Stimulated activated CD8-positive, alpha-beta memory T cell treated with anti-CD3 and anti-CD28 coated beads, Interleukin-12 subunit alpha, Interleukin-12 subunit beta, amount 100 ng/mL, for 24 hours (primary cell): ENCODE results near the gene MC3R.

ENCODE experiments used
- DNase-seq: peaks from one replicate; pipeline ENCODE4 v3.0.0-alpha.2; 2020; ENCODE audit errors: extremely low read depth

MC3R gene

DNA sequence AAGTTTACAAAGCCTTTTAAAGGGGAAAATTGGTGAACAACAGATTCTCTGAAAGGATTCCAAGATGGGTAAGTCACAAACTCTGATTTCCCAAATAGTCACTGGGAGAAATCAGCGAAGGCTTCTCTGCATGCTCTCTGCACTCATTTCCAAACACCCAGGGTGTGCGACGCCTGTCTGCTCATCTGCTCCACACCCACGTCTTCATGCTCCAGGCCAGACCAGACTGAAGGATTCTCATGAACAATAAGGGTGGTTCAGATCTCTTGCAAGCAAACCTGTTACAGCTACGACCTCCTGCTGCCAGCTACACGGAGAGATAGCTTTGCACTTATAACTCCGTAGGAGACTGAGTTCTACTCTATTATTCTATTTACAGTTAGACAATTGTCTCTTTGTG is 1.4 kb downstream of the MC3R start:
- no peak for DNase-seq

DNA sequence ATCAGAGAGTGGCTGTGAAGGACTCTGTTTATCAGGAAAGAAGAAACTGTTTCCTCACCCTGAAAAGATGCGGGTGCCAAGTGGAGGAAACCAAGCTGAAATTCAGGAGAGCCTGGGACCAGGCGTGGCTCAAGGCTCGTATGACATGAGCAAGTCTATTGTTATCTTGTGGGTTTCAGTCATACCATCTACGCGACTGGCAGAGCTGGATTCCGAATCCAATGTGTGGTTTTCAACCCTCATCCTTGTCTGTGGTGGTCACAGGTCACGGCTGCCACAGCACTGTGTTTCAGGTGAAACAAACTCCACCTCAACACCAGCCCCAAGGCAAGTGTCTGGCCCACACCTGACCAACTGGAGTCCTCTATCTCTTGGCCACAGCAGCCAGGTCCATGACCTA is 9.1 kb downstream of the MC3R start:
- DNase-seq, result no peak

DNA sequence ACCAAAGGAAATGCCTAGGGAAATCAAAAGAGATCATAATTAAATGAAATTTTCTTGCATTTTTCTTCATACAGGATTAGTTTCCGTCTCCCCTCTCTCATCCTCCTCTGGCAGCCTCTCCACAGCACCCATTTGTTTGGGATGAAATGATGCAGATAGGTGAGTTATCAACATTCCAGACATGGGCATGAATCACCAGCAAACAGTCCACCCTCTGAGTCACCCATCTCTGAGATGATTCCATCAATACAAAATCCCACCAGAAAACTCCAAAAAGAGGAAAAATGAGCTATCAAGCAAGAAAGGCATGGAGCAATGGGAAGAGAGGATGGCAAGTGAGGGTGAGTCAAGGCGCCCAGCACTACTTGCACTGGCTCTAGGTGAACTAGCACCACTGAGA is 11.4 kb downstream of the MC3R start:
- DNase-seq, result no peak

DNA sequence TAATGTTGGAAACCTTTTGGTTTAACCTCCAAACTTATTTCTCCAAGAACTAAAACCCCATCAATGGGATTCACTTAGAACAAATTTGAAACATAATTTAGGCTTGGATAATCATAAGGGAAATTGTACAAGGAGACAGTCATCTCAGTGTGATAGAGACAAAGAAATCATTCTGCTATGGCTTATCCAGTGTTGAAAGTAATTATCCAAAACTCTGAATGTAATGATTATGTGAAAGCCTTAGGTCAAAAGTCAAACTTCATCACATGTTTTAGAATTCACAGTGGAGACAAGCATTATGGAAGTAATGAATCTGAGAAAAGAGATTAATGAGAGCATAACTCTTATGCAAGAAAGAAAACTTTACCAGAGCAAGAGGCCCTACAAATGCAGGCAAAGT is 20.0 kb downstream of the MC3R start:
- DNase-seq, result no peak

DNA sequence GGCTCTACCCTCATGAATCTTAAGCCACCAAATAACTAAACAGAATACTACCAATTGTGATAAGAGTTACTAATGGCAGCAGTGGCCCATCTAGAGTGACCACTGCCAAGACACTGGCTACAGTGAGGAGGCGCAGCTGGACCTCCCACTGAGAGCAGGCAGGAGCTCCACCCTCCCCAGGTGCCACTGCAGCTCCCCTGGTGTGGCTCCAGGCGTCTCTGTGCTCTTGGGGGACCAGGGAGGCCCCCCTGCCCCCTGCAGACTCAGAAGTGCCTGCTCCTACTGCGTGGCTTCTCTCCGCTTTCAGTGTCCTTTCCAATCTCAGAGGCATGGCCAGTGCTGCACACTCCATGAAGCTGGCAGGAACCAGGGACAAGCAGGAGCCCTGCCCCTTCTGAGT is 23.4 kb downstream of the MC3R start:
- DNase-seq, result no peak

DNA sequence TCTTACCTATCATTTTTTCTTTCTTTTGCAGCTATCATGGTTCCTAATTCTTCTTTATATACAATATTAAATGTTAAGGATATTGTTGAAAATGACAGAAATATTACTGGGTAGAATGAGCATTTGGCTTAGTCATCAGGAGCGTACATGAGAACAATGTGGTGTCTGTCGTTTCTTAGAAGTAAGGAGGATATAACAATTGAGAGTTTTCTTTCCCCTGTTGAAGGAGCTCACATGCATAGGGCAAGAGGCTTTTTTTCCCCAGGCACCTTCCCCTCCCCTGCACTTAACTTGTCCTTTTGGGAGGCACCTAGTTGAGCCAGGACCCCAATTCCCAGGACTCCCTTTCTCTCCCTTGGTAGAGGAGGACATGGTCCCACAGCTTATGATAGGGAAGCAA is 25.0 kb downstream of the MC3R start:
- no peak for DNase-seq

DNA sequence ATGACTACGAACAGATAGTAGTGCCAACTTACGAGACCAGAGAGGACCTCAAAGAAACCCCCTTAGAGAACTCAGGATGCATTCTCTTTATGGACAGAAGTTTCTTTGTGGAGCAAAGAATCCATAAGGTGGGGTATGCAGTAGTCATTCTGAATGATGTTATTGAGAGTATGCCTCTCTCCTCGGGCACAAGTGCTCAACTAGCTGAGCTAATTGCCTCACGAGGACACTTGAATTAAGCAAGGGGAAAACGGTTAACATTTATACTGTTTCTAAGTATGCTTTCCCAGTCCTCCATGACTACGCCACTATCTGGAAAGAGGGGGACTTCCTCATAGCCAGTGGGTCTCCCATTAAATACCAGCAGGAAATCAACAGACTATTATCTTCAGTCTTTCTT is 25.6 kb downstream of the MC3R start:
- DNase-seq, result no peak

DNA sequence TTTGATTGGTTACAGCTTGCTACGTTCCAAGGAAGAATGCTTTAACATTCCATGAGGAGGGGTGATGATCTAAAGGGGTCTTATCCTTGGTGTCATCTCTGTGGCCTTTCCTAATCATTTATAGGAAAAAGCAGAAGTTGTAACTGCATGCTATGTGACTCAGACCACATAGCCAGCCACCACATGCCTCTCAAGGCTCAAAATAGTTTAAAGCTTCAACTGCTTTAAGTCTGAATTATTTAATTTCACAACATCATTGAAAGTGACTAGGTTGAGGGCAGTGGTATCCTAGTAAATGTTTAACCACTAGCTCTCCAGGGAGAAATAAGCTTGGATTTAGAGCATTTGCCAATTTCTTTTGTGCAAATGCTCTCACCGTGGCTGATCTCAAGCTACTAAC is 29.7 kb downstream of the MC3R start:
- no peak for DNase-seq

DNA sequence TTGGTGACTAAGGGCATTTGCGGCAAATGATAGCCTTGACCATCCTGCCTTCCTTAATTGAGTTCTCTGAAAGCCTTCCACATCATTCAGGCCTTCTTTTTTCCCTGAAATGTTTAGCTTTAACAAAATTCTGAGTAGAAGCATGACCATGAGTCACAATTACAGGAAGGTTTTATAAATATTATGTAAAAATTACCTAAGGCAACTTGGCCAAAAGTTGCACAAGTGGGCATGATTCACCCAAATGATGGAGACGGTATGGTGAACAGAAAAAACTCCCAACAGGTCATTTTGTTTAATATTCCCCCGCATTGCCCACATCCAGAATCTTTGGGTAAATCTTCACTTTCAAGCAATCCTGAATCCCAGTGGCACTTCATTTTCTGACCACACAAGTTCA is 37.0 kb downstream of the MC3R start:
- no peak for DNase-seq

DNA sequence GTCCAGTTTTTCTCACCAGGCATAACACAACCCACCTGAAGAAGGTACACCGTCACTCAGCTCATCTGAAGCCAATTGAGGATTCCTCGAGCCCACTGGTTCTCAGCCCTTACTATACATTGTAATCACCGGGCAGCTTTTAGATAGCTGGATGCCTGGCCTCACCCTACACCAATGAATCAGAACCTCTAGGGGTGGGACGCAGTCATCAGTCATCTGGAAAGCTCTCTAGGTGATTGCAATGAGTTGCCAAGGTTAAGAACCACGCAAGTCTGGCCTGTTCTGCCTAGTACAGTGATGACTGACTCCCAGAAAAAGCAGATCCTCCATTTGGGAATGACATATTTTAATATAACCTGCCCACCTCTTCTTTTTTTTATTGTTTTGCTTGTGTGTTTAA is 41.1 kb downstream of the MC3R start:
- DNase-seq, result no peak

DNA sequence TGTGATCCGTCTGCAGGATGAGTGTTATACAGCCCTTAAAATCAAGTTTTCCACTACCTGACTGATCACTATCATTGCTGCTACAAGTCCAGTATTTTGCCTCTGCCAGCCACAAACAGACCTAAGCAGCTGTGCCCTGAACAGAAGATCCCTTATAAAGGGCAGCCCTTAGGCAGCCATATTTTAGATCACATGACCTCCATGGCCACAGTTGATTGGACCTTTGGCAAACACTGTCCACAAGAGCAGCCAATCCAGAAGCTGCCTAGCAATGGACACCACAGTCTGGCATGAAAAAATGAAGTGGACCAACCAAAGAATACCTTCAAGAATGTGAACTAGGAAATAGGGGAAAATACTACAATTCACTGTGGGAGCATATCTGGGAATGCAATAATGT is 50.8 kb downstream of the MC3R start:
- no peak for DNase-seq
